ENCODE results near the gene MGMT. TPM values are rescaled to one million over a fixed set of nuclear protein-coding genes. Genes with fewer than 3 reads are reported as not detected.

The MGMT gene
- total and polyA plus RNA-seq, 4 donors: 28.2 to 79.1 (median 46.0) TPM

DNA sequence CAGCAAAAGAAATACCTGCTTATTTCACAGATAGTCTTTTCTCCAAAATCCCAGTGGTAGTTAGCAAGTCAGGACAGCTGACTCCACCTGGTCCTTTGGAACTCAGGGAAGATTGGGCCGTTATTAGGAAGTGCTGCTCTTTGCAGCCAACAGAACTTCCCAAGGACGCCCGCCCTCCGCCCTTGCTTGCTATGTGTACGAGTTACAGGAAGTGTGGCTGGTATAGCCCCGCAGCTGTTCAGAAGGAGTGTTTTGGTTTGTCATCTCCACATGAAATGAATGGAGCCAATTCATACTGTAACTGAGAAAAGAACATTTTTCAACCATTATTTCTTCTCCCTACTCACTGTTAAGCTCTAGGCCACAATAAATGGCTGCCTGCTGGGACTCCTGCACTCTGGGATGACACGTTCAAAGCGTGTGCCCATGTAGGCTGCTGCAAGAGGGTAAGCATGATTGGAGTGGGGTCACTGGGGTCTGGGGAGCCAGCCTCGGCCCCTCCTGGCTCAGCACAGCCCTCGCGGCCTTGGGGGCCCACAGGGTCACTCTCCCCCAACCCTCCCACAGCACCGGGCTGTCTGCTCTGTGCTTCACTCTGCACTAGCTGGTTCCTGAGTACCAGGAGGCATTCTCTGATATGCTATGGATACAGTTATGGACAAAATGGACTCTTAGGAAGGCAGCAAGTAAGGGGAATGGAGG, 253.0 kb downstream of the MGMT start:
- Histone ChIP-seq H3K27ac (ENCODE audit: low read depth in 1 of 2, low read length in 2 of 2) (no peak overlapping the region), H3K36me3 (ENCODE audit: control insufficient read depth in 4 of 4, insufficient read depth in 3 of 4, low read depth in 1 of 4, low read length in 3 of 4) (peaks cover 0 to 3% (median 0%) of the 10 kb centered on the region in 4 donors), H3K27me3 (ENCODE audit: control insufficient read depth in 4 of 4, insufficient read depth in 4 of 4, low read length in 3 of 4) (no peaks in the 10 kb centered on the region), H3K4me1 (ENCODE audit: control insufficient read depth in 4 of 4, insufficient read depth in 4 of 4, low read length in 3 of 4) (peaks cover 0 to 19% (median 8%) of the 10 kb centered on the region in 4 donors), H3K4me3 (ENCODE audit: low read depth in 1 of 3, low read length in 3 of 3) (no peak overlapping the region), H3K9ac (ENCODE audit: low read depth in 1 of 2, low read length in 2 of 2) (no peak overlapping the region), H3K9me3 (ENCODE audit: control insufficient read depth in 4 of 4, low read length in 3 of 4) (no peaks in the 10 kb centered on the region)
- DNase-seq (ENCODE audit: low spot score): no peak
- TF ChIP-seq FOXA1 (IDR thresholded peaks at IDR 0.05): no peak
- TF ChIP-seq HNF4G (IDR thresholded peaks at IDR 0.05): no peak
- no peak for TF ChIP-seq TAF1 (conservative IDR thresholded peaks at IDR 0.05)
- TF ChIP-seq YY1 (IDR thresholded peaks at IDR 0.05): no peak
- TF ChIP-seq, protein P1, sequence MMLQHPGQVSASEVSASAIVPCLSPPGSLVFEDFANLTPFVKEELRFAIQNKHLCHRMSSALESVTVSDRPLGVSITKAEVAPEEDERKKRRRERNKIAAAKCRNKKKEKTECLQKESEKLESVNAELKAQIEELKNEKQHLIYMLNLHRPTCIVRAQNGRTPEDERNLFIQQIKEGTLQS (IDR thresholded peaks at IDR 0.05): no peak
- TF ChIP-seq, protein P2, sequence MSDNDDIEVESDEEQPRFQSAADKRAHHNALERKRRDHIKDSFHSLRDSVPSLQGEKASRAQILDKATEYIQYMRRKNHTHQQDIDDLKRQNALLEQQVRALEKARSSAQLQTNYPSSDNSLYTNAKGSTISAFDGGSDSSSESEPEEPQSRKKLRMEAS (IDR thresholded peaks at IDR 0.05): no peak
- TF ChIP-seq, protein P3, sequence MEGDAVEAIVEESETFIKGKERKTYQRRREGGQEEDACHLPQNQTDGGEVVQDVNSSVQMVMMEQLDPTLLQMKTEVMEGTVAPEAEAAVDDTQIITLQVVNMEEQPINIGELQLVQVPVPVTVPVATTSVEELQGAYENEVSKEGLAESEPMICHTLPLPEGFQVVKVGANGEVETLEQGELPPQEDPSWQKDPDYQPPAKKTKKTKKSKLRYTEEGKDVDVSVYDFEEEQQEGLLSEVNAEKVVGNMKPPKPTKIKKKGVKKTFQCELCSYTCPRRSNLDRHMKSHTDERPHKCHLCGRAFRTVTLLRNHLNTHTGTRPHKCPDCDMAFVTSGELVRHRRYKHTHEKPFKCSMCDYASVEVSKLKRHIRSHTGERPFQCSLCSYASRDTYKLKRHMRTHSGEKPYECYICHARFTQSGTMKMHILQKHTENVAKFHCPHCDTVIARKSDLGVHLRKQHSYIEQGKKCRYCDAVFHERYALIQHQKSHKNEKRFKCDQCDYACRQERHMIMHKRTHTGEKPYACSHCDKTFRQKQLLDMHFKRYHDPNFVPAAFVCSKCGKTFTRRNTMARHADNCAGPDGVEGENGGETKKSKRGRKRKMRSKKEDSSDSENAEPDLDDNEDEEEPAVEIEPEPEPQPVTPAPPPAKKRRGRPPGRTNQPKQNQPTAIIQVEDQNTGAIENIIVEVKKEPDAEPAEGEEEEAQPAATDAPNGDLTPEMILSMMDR (IDR thresholded peaks at IDR 0.05; ENCODE audit: low read depth, low read length, missing input control): no peak
- TF ChIP-seq, protein P4, sequence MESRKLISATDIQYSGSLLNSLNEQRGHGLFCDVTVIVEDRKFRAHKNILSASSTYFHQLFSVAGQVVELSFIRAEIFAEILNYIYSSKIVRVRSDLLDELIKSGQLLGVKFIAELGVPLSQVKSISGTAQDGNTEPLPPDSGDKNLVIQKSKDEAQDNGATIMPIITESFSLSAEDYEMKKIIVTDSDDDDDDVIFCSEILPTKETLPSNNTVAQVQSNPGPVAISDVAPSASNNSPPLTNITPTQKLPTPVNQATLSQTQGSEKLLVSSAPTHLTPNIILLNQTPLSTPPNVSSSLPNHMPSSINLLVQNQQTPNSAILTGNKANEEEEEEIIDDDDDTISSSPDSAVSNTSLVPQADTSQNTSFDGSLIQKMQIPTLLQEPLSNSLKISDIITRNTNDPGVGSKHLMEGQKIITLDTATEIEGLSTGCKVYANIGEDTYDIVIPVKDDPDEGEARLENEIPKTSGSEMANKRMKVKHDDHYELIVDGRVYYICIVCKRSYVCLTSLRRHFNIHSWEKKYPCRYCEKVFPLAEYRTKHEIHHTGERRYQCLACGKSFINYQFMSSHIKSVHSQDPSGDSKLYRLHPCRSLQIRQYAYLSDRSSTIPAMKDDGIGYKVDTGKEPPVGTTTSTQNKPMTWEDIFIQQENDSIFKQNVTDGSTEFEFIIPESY (IDR thresholded peaks at IDR 0.05): no peak
- TF ChIP-seq GABPA (IDR thresholded peaks at IDR 0.05 in 1 of 2, conservative IDR thresholded peaks at IDR 0.05 in 1 of 2): no peak
- TF ChIP-seq NR2F2 (IDR thresholded peaks at IDR 0.05): no peak
- 92% methylated on average over 12 of the region's 12 CpGs for WGBS

DNA sequence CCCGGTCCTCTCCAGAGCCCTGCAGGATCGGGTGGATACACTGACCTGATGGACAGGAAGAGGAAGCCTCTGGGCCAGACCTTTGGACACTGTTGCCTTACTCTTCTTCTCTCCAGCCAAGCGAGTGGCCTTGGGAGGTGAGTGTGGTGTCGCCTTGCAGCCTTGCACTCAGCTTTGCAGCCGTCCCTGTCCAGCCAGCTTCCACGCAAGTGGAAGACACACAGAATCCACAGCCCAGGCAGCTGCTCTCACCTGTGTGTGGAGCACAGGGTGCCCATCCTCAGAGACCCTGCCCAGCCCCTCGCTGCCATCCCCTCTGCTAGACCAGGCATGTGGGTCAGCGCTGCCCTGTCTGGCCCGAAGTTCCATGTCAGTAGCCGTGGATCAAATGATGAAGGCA, 258.0 kb downstream of the MGMT start:
- TF ChIP-seq FOXA1 (IDR thresholded peaks at IDR 0.05) (no peak), HNF4A (conservative IDR thresholded peaks at IDR 0.05) (peak; percentile 40 to 48), FOXA2 (IDR thresholded peaks at IDR 0.05) (no peak), RXRA (IDR thresholded peaks at IDR 0.05) (peak in 1 of 2 donors; percentile 9)
- Histone ChIP-seq H3K4me3 (ENCODE audit: low read depth in 1 of 3, low read length in 3 of 3) (no peak overlapping the region), H3K4me1 (ENCODE audit: control insufficient read depth in 4 of 4, insufficient read depth in 4 of 4, low read length in 3 of 4) (peaks cover 0 to 19% (median 12%) of the 10 kb centered on the region in 4 donors), H3K36me3 (ENCODE audit: control insufficient read depth in 4 of 4, insufficient read depth in 3 of 4, low read depth in 1 of 4, low read length in 3 of 4) (peaks cover 0 to 3% (median 2%) of the 10 kb centered on the region in 4 donors), H3K9ac (ENCODE audit: low read depth in 1 of 2, low read length in 2 of 2) (no peak overlapping the region), H3K9me3 (ENCODE audit: control insufficient read depth in 4 of 4, low read length in 3 of 4) (peaks cover 0 to 2% (median 0%) of the 10 kb centered on the region in 4 donors), H3K27ac (ENCODE audit: low read depth in 1 of 2, low read length in 2 of 2) (no peak overlapping the region), H3K27me3 (ENCODE audit: control insufficient read depth in 4 of 4, insufficient read depth in 4 of 4, low read length in 3 of 4) (no peaks in the 10 kb centered on the region)
- WGBS: 69% methylated on average over 10 of the region's 10 CpGs
- DNase-seq (ENCODE audit: low spot score): peak; percentile 33

DNA sequence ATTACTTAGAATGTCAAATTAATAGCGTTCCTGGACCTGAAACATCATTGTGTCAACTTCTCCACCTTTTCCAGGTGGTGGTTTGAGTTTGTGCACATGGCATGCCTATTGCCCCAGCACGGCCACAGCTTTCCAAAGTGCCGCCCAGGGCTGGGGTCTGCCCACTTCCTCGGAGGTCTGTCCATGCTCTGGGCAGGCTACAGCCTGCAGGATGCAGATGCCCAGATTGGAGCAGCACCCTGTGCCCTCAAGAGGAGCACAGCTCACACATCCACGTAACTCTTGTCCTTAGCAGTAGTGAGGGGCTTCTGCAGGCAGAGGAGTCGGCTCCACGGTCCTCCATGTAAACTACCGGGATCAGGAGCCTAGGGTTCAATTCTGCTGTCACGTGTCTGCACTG, 258.4 kb downstream of the MGMT start:
- Histone ChIP-seq H3K36me3 (ENCODE audit: control insufficient read depth in 4 of 4, insufficient read depth in 3 of 4, low read depth in 1 of 4, low read length in 3 of 4) (peaks cover 0 to 2% (median 1%) of the 10 kb centered on the region in 4 donors), H3K9me3 (ENCODE audit: control insufficient read depth in 4 of 4, low read length in 3 of 4) (peaks cover 0 to 2% (median 0%) of the 10 kb centered on the region in 4 donors), H3K9ac (ENCODE audit: low read depth in 1 of 2, low read length in 2 of 2) (no peak overlapping the region), H3K27me3 (ENCODE audit: control insufficient read depth in 4 of 4, insufficient read depth in 4 of 4, low read length in 3 of 4) (no peaks in the 10 kb centered on the region), H3K27ac (ENCODE audit: low read depth in 1 of 2, low read length in 2 of 2) (no peak overlapping the region), H3K4me3 (ENCODE audit: low read depth in 1 of 3, low read length in 3 of 3) (no peak overlapping the region), H3K4me1 (ENCODE audit: control insufficient read depth in 4 of 4, insufficient read depth in 4 of 4, low read length in 3 of 4) (peaks cover 0 to 19% (median 12%) of the 10 kb centered on the region in 4 donors)
- 97% methylated on average over 9 of the region's 9 CpGs for WGBS
- DNase-seq (ENCODE audit: low spot score): peak; percentile 27
- no peak for TF ChIP-seq HNF4A (conservative IDR thresholded peaks at IDR 0.05)
- no peak for TF ChIP-seq TAF1 (conservative IDR thresholded peaks at IDR 0.05)
- TF ChIP-seq FOXA1 (IDR thresholded peaks at IDR 0.05): no peak
- TF ChIP-seq RAD21 (IDR thresholded peaks at IDR 0.05): no peak
- no peak for TF ChIP-seq YY1 (IDR thresholded peaks at IDR 0.05)
- no peak for TF ChIP-seq GABPA (IDR thresholded peaks at IDR 0.05 in 1 of 2, conservative IDR thresholded peaks at IDR 0.05 in 1 of 2)

Measured in liver (tissue), 9 donors.